Endothelial cell (in vitro differentiated cells): ENCODE measurements around the gene SNAPC2. TPM values are rescaled to one million over a fixed set of nuclear protein-coding genes. Genes with fewer than 3 reads are reported as not detected.

Experiments used
- DNase-seq: peaks from one replicate; pipeline ENCODE4 v3.0.0; 2021; ENCODE audit warnings: low spot score
- H3K27ac Mint-ChIP-seq: one replicate; pipeline ENCODE4 v1.8.0; 2021; ENCODE audit warnings: mixed read lengths, inconsistent platforms; ENCODE audit not compliant: unreplicated experiment
- H3K27me3 Mint-ChIP-seq: one replicate; pipeline ENCODE4 v1.8.0; 2021; ENCODE audit warnings: mild to moderate bottlenecking, moderate library complexity, mixed read lengths, inconsistent platforms; ENCODE audit not compliant: unreplicated experiment
- H3K36me3 Mint-ChIP-seq: one replicate; pipeline ENCODE4 v1.8.0; 2021; ENCODE audit warnings: mild to moderate bottlenecking, low read depth, mixed read lengths, inconsistent platforms; ENCODE audit not compliant: unreplicated experiment
- H3K4me1 Mint-ChIP-seq: one replicate; pipeline ENCODE4 v1.8.0; 2021; ENCODE audit warnings: mild to moderate bottlenecking, mixed read lengths, inconsistent platforms; ENCODE audit not compliant: unreplicated experiment
- H3K4me3 Mint-ChIP-seq: one replicate; pipeline ENCODE4 v1.8.0; 2021; ENCODE audit warnings: mild to moderate bottlenecking, mixed read lengths, inconsistent platforms; ENCODE audit not compliant: unreplicated experiment
- H3K9me3 Mint-ChIP-seq: one replicate; pipeline ENCODE4 v1.8.0; 2021; ENCODE audit warnings: mixed read lengths, inconsistent platforms; ENCODE audit not compliant: unreplicated experiment
- CTCF ChIP-seq: fragments of 200-600 bp; sonication (generic); IDR thresholded peaks from one replicate; pipeline ENCODE4 v1.5.0; 2021; ENCODE audit warnings: antibody characterized with exemption; ENCODE audit not compliant: unreplicated experiment
- total RNA-seq: library from RNA; stranded (reverse); fragmentation: NEBNext Ultra II Directional; extraction: Animal tissue kit (Norgen Biotek cat#: 25700); gene quantifications from one replicate; pipeline ENCODE4 v1.2.1, GENCODE V29; 2021; ENCODE audit not compliant: unreplicated experiment

Gene SNAPC2
- total RNA-seq, 1 donor from 2014 or later: 13.5 TPM

GRCh38 chr19:7900401-7900870 is 19.7 kb upstream of the SNAPC2 start:
- Mint-ChIP-seq H3K4me3 (no peak overlapping the region), H3K9me3 (no peaks in the 10 kb centered on the region), H3K27ac (no peak overlapping the region), H3K27me3 (peaks cover 17% of the 10 kb centered on the region), H3K4me1 (peaks cover 9% of the 10 kb centered on the region), H3K36me3 (peaks cover 5% of the 10 kb centered on the region)
- no peak for TF ChIP-seq CTCF
- DNase-seq: no peak

GRCh38 chr19:7900931-7901330 is 19.2 kb upstream of the SNAPC2 start:
- Mint-ChIP-seq H3K27me3 (peaks cover 17% of the 10 kb centered on the region), H3K36me3 (peaks cover 9% of the 10 kb centered on the region), H3K9me3 (no peaks in the 10 kb centered on the region), H3K4me1 (peaks cover 12% of the 10 kb centered on the region), H3K4me3 (no peak overlapping the region), H3K27ac (no peak overlapping the region)
- no peak for TF ChIP-seq CTCF
- DNase-seq: no peak

- Mint-ChIP-seq H3K36me3 (peaks cover 9% of the 10 kb centered on the region), H3K27ac (no peak overlapping the region), H3K27me3 (peaks cover 17% of the 10 kb centered on the region), H3K9me3 (no peaks in the 10 kb centered on the region), H3K4me1 (peaks cover 12% of the 10 kb centered on the region), H3K4me3 (no peak overlapping the region)
- DNase-seq: no peak
- no peak for TF ChIP-seq CTCF
Observed at GRCh38 chr19:7901337-7901736, 18.8 kb upstream of the SNAPC2 start.

GRCh38 chr19:7902796-7903243 is 17.3 kb upstream of the SNAPC2 start:
- Mint-ChIP-seq H3K27ac (peak overlapping the region; percentile 86), H3K4me3 (peak overlapping the region; percentile 92), H3K36me3 (peaks cover 9% of the 10 kb centered on the region), H3K9me3 (no peaks in the 10 kb centered on the region), H3K27me3 (peaks cover 13% of the 10 kb centered on the region), H3K4me1 (peaks cover 12% of the 10 kb centered on the region)
- no peak for DNase-seq
- no peak for TF ChIP-seq CTCF

- peak; percentile 57 for TF ChIP-seq CTCF
- Mint-ChIP-seq H3K4me1 (peaks cover 12% of the 10 kb centered on the region), H3K36me3 (peaks cover 9% of the 10 kb centered on the region), H3K4me3 (peak within 1 kb of the TSS; percentile 94), H3K9me3 (no peaks in the 10 kb centered on the region), H3K27ac (peak within 1 kb of the TSS; percentile 92), H3K27me3 (peaks cover 13% of the 10 kb centered on the region)
- DNase-seq: peak; percentile 100
Observed at GRCh38 chr19:7903244-7904073, 16.7 kb upstream of the SNAPC2 start, which contains the start of gene MAP2K7. Gene MAP2K7, plus strand, starts transcription at chr19:7903877. Its CDS starts 68 bp downstream, at chr19:7903945.
